Stimulated activated naive B cell treated with anti-CD40 and anti-IgM and Interleukin-4, amounts not matched to agents 10 μg/mL and 1 μg/mL and 100 μg/mL, for 72 hours (primary cell): ENCODE data around the gene A4GALT.

ENCODE experiments used
- ATAC-seq, 2 donors: fragments of 150-1000 bp; cut with Tn5 transposase; replicated peaks; 2 replicates each; pipeline ENCODE4 v1.10.0; 2021; ENCODE audit warnings: moderate library complexity in 1 of 2
- DNase-seq: peaks from one replicate; pipeline ENCODE4 v3.0.0; 2021
- H3K27ac Mint-ChIP-seq: one replicate; pipeline ENCODE4 v1.8.0; 2022; ENCODE audit warnings: mild to moderate bottlenecking, mixed read lengths
- H3K27me3 Mint-ChIP-seq, 2 donors: one replicate each; pipeline ENCODE4 v1.8.0; 2022; ENCODE audit warnings: mixed read lengths in 2 of 2
- H3K36me3 Mint-ChIP-seq, 2 donors: one replicate each; pipeline ENCODE4 v1.8.0; 2022; ENCODE audit warnings: mixed read lengths in 2 of 2, mild to moderate bottlenecking in 1 of 2
- H3K4me1 Mint-ChIP-seq, 2 donors: one replicate each; pipeline ENCODE4 v1.8.0; 2022; ENCODE audit warnings: mixed read lengths in 2 of 2, mild to moderate bottlenecking in 1 of 2
- H3K4me3 Mint-ChIP-seq, 2 donors: one replicate each; pipeline ENCODE4 v1.8.0; 2022; ENCODE audit warnings: mild to moderate bottlenecking in 2 of 2, mixed read lengths in 2 of 2, moderate library complexity in 1 of 2
- H3K9me3 Mint-ChIP-seq, 2 donors: one replicate each; pipeline ENCODE4 v1.8.0; 2022; ENCODE audit warnings: mixed read lengths in 2 of 2, mild to moderate bottlenecking in 1 of 2

A4GALT gene

GRCh38 chr22:42649246-42650099, 71.2 kb downstream of the A4GALT start, which contains the start of gene CYB5R3:
Gene CYB5R3, minus strand, starts transcription at chr22:42649392. Its CDS starts 77 bp downstream, at chr22:42649315.
- Mint-ChIP-seq H3K9me3 (no peaks in the 10 kb centered on the region), H3K36me3 (peaks cover 7% of the 10 kb centered on the region in 2 donors), H3K4me1 (peaks cover 32 to 62% of the 10 kb centered on the region in 2 donors), H3K27me3 (no peaks in the 10 kb centered on the region), H3K27ac (peak within 1 kb of the TSS; percentile 89), H3K4me3 (peak within 1 kb of the TSS; percentile 92 to 97)
- DNase-seq (peak; percentile 76), ATAC-seq (peak; percentile 80 to 85)

- Mint-ChIP-seq H3K4me1 (peaks cover 34 to 61% of the 10 kb centered on the region in 2 donors), H3K27ac (peak overlapping the region; percentile 85), H3K36me3 (peaks cover 8 to 11% of the 10 kb centered on the region in 2 donors), H3K27me3 (no peaks in the 10 kb centered on the region), H3K9me3 (no peaks in the 10 kb centered on the region), H3K4me3 (peak overlapping the region; percentile 92 to 97)
- peak; percentile 64 to 65 for ATAC-seq
- no peak for DNase-seq
Measured at GRCh38 chr22:42648368-42649245, 72.1 kb downstream of the A4GALT start.

DNA sequence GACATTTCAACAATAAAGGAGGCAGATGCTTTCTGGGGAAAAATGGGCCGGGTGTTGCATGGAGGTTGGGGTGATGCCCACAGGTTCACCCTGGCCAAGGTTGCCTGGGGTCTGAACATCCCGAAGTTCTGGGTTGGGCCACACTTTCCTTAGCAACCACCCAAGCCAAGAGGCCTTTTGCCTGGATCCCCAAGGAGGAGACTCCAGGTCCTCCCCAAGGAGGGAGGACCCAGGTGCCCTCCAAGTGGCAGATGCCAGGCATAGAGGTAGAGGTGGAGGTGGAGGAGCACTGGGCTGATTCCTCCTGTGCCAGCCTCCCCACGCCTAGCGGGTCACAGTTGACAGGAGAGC, 72.7 kb downstream of the A4GALT start:
- no peaks in the 10 kb centered on the region for H3K9me3 Mint-ChIP-seq
- H3K27me3 Mint-ChIP-seq: no peaks in the 10 kb centered on the region
- H3K4me1 Mint-ChIP-seq: peaks cover 38 to 59% of the 10 kb centered on the region in 2 donors
- DNase-seq (no peak), ATAC-seq (no peak)
- peak overlapping the region; percentile 92 to 97 for H3K4me3 Mint-ChIP-seq
- peak overlapping the region; percentile 85 for H3K27ac Mint-ChIP-seq
- H3K36me3 Mint-ChIP-seq: peaks cover 8 to 11% of the 10 kb centered on the region in 2 donors

DNA sequence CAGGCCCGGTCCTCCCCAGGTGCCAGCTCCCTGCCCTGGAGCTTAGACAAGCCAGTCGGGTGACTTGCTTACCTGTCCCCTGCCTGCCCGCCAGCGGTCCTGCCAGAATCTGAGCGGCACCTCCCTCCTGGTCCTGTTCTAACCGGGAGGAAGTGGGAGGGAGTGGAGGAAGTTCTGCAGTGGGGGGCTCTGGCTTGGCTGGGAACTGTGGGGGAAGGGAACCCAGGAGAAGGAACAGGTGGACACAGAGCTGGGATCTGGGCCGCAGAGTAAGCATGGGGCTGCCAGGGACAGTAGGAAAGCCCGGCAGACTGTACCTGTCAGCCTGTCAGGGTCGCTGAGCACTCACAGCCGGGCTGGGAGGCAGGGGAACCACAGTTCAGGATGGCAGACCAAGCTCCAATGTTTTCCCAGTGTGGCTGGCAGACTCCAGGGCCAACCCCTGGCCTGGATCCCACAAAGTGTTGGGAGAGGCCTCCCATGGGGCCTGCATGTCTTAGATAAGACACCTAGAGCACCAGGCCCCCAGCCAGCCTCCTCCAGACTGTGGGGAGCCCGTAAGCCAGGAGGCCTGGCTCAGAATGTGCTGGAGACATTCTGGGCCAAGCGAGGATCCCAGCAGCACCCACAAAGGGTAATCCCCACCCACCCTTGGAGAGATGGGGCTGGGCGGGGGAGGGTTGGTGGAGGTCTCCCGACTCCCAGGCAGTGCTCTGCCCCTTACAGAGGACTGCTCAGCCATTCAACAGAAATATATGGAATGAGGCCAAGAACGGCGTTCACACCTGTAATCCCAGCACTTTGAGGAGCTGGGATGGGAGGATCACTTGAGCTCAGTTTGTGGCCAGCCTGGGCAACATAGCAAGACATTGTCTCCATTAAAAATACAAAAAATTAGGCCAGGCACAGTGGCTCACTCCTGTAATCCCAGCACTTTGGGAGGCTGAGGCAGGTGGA, 73.8 kb downstream of the A4GALT start:
- DNase-seq (no peak), ATAC-seq (no peak)
- Mint-ChIP-seq H3K9me3 (no peaks in the 10 kb centered on the region), H3K4me3 (peak overlapping the region; percentile 28 to 41), H3K27ac (no peak overlapping the region), H3K27me3 (no peaks in the 10 kb centered on the region), H3K36me3 (peaks cover 8 to 11% of the 10 kb centered on the region in 2 donors), H3K4me1 (peaks cover 42 to 66% of the 10 kb centered on the region in 2 donors)

DNA sequence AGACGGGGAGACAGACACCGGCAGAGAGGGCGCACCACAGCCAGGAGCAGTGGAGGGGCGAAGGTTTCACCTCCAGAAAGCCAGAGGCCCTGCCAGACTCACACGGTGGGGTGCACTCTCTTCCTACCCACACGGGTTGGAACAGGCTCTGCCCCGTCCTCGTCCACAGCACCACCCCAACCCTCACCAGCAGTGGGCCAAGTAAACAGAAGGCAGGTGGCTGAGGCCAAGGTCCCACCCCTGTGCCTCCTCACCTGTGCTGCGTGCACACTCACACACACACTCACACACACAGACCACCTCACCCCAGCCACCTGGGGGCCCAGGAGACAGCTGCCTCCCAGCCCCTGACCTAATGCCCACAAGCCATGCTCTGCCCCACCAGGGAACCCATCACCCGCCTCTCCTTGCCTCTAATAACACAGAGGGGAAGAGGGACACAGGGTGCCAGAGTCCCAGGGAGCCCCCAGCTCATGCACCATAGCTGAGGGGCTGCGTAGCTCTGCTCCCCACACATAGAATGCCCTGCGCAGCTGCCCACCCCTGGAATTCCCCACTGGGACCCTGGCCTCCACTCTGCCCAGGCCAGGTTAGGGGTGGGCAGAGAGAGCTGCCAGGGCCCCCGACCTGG, 74.6 kb downstream of the A4GALT start:
- ATAC-seq (no peak), DNase-seq (no peak)
- no peaks in the 10 kb centered on the region for H3K9me3 Mint-ChIP-seq
- H3K27me3 Mint-ChIP-seq: no peaks in the 10 kb centered on the region
- peaks cover 8 to 11% of the 10 kb centered on the region in 2 donors for H3K36me3 Mint-ChIP-seq
- H3K27ac Mint-ChIP-seq: peak overlapping the region; percentile 82
- peaks cover 42 to 69% of the 10 kb centered on the region in 2 donors for H3K4me1 Mint-ChIP-seq
- peak overlapping the region; percentile 51 to 57 for H3K4me3 Mint-ChIP-seq

GRCh38 chr22:42645341-42645937, 75.2 kb downstream of the A4GALT start:
- ATAC-seq: no peak
- DNase-seq: no peak
- Mint-ChIP-seq H3K36me3 (peaks cover 8 to 15% of the 10 kb centered on the region in 2 donors), H3K27me3 (no peaks in the 10 kb centered on the region), H3K4me1 (peaks cover 45 to 71% of the 10 kb centered on the region in 2 donors), H3K4me3 (peak overlapping the region; percentile 13 to 51), H3K9me3 (no peaks in the 10 kb centered on the region), H3K27ac (peak overlapping the region; percentile 77)

GRCh38 chr22:42644422-42645340, 76.0 kb downstream of the A4GALT start:
- no peaks in the 10 kb centered on the region for H3K9me3 Mint-ChIP-seq
- peak overlapping the region; percentile 13 to 51 for H3K4me3 Mint-ChIP-seq
- ATAC-seq (no peak), DNase-seq (no peak)
- H3K4me1 Mint-ChIP-seq: peaks cover 48 to 72% of the 10 kb centered on the region in 2 donors
- H3K27ac Mint-ChIP-seq: peak overlapping the region; percentile 77
- H3K27me3 Mint-ChIP-seq: no peaks in the 10 kb centered on the region
- H3K36me3 Mint-ChIP-seq: peaks cover 8 to 15% of the 10 kb centered on the region in 2 donors

- Mint-ChIP-seq H3K4me3 (no peak overlapping the region), H3K9me3 (no peaks in the 10 kb centered on the region), H3K4me1 (peaks cover 48 to 71% of the 10 kb centered on the region in 2 donors), H3K27ac (peak overlapping the region; percentile 11), H3K36me3 (peaks cover 8 to 15% of the 10 kb centered on the region in 2 donors), H3K27me3 (no peaks in the 10 kb centered on the region)
- no peak for DNase-seq
- ATAC-seq: no peak
Measured at GRCh38 chr22:42643634-42644421, 76.8 kb downstream of the A4GALT start.

DNA sequence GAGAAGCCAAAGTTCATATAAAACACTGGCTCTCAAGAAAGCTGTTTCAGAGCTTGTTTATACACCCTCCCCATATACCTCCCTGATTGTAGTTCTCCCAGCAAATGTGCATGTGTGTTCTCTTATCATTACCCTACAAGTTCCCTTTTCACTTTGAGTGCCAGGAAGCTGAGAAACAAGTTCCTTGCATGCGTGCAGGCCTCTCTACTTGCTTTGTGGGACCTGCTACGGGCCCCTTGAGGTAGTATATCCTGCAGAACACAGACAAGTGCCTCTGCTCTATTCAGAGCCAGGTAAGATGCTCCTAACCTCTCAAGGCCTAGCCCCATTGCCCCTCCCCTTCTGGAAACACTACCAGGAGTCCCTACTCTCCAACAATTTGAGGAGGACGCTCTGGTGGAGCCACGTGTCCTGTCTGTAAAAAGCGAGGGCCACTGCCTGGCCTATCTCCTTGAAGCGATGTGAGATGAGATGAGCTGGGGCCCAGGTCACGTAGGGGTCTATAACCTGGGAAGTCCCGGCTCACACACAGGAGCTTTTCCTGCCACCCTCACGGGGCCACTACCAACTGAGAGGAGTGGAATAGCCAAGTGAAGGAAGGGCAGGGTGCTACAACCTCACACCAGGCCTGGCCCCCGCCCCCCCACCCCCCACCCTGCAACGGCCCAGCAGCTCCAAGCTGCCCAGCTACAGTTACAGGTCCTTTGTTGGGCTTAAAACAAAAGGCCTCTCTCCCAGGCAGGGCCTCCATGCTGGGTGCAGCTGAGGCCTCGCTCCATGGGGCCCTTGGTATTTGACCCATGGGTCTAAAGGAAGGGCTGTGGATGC, 77.7 kb downstream of the A4GALT start:
- peaks cover 8 to 15% of the 10 kb centered on the region in 2 donors for H3K36me3 Mint-ChIP-seq
- ATAC-seq: peak; percentile 83 to 85
- H3K4me3 Mint-ChIP-seq: no peak overlapping the region
- H3K9me3 Mint-ChIP-seq: no peaks in the 10 kb centered on the region
- H3K27ac Mint-ChIP-seq: peak overlapping the region; percentile 79
- peaks cover 45 to 63% of the 10 kb centered on the region in 2 donors for H3K4me1 Mint-ChIP-seq
- no peaks in the 10 kb centered on the region for H3K27me3 Mint-ChIP-seq
- DNase-seq: no peak
